DMS53 (cell line): ENCODE data around the gene PAX3.

Experiments used
- DNase-seq: peaks from one replicate; lab custom pipeline; 2025; lab: John Stamatoyannopoulos, UW

The PAX3 gene

DNA sequence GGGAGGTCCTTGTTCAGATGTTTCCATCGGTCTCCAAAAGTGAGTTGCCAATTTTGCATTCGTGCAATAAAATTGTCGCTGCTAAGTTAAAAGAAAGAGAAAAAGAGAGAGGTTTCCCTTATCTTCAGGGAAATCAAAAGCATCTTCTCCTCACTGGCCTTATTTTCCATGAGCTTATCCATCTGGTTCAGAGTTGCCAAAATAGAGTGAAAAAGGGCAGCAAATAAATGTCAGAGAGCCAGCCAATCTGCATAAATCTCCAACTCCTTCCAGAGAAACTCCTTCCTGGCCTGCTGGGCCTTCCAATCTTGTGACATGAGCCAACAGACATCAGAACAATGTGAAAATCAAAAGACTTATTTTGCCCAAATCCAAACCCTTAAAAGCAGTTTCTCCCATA, 28.4 kb downstream of the PAX3 start:
- no peak for DNase-seq

GRCh38 chr2:222269132-222269531, 29.7 kb downstream of the PAX3 start:
- no peak for DNase-seq

- no peak for DNase-seq
These were observed 30.3 kb downstream of the PAX3 start for GRCh38 chr2:222268311-222268990.

DNA sequence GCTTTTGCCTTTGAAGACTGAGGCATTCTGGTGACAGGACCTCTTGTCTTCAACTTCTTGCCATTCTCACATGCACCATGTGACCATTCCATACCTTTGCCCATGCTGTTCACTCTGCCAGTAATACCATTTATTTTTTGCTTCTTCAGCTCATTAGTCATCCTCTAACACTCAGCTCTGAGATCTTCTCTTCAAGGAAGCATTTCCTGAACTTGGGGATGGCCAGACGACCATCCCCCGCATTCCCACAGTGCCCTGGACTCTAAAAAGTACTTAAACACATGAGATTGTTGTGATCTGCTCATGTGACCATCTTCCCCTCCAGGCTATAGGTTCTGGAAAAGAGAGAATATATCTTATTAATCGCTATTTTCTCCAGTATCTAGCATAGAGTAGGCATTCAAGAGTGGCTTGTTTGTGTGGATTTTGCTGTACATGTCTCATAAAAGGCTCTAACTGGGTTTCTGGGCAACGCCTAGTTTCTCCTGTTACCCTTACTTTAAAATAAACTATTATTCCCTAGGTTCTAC, 33.9 kb downstream of the PAX3 start:
- no peak for DNase-seq

DNA sequence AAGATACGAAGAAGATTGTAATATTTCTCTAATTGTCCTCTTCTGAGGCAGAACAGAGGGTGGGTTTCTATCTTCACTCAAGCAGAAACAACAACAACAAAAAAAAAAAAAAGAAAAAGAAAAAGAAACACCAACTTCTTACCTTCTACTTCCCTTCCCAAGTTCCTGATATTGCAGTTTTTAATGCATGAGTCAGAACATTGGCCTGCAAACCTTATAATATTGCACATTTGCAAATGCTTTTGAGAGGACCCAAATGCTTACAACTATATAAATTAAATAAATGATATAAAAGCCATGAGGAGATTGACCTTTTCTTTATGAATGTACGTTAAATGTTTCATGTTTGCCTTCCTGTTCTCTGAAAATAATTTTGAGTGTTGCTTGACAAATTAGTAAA, 37.3 kb downstream of the PAX3 start:
- DNase-seq: no peak

GRCh38 chr2:222257645-222258044, 41.2 kb downstream of the PAX3 start:
- no peak for DNase-seq

DNA sequence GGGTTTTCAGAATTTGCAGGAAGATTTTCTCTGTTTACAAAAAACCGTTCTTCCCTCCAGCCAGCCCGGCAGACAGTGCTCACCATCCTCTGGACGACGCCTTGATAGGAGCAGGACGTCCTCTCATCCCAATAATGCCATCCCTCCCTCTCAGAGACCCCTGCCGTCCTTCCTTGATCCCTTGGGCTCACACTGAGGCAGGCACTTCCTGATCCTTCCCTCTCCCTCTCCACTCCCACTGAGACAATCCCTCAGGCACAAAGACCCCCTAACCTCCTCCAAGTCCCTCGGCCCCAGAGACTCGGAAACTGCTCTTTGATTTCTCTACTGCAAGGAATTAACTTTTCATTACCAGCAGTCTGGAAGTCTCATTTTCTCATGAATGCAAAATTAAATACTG, 42.5 kb downstream of the PAX3 start:
- DNase-seq: no peak

DNA sequence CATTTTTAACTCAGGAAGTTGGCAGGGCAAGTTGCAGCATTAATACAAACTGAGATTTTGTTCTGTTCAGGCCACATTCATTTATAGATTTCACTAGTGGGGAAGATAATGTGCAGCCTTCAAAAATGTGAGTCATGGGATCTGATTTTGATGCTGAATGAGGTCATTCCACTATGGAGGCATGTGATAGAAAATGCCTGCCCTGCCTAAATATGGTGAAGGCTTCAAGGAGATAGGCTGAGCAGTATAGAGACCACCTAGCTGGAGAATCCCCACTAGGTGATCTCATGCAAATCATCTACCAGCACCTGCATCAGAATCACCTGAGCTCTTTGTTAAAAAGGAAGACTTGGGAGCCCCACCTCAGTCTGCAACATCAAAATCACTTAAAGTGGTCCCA, 43.7 kb downstream of the PAX3 start:
- no peak for DNase-seq

GRCh38 chr2:222250313-222250712, 48.5 kb downstream of the PAX3 start:
- DNase-seq: no peak

DNA sequence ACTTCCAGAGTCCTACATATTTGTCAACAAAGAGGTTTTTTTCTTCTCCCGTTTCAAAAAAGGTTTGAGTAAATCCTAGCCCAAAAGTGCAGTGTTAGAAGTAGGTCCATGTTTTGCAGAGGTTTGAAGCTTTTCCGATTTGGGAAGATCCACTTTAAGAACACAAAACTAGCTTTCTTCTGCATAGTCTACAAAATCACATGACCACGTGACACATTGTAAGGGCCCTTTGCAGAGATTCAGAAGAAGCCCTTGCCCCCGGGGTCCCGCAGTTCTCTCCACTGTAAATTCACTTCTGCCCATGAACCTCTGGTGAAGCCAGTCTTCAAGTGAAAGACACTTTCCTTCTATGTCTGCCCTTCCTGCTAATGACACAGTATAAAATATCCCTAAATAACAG, 49.4 kb downstream of the PAX3 start:
- no peak for DNase-seq

DNA sequence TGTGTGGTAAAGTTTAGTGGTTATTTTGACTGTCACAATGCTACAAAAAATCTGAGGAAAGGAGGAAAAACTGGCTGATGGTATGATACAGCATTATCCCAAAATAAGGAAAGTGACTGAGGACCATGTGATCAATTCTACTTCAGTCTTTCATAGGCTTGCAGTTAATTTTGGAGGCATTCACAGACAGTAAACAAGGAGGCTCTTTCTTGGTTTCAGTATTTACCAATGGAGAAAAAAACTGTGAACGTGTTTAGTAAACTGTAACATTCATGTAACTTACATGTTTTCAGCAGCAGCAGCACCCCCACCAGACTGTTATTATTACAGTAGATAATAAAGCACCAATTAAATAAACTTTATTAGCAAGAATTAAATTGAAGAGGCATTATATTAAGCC, 50.0 kb downstream of the PAX3 start:
- no peak for DNase-seq

GRCh38 chr2:222248256-222248655, 50.5 kb downstream of the PAX3 start:
- no peak for DNase-seq

DNA sequence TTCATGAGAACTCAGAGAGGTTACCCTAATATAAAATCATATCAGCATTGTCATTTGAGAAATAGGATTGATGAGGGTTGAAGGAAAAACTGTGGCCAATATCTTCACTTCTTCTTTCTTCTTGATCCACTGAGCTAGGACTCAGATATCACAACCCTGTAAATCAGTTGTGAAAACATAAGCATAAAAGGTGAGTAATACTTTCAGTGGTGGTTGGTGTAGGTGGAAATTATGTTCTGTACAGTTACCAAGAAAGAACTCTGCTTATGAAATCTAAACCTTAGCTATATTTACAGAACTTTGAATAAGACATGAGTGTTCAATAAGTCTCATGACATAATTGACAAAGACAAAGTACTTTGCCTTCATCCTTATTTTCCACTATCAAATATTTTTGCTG, 56.3 kb downstream of the PAX3 start:
- DNase-seq: no peak

DNA sequence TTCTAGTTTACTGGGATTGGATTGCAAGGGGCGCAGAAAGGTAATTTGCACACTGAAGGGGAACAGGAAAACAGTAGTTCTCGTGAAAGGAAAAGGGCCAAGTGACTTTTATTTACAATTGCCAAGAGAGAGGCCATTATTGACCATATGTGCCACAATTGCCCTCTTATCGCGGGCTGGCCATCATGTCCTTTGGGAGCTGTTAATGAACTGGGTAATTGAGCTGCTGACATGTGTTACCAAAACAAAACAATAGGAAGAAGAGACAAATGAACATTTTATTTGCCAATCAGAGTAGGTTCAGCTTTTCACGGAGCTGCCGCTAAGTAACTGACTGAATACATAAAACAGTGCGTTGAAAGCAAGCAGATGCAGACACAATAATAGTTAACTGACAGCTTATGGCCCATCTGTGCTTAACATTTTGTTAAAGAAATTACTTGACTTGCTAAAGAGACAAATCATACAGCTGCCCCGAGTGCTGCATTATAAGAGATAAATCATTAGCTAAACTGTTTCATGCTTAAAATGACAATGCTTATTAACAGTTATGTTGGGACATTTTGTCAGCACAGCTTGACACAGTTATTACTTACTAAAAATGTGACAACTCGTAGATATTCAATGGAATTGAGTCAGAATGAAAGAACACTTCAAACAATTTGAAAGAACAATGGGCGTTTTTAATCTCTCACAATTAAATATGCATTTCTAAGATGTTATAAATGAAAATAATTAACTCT, 57.5 kb downstream of the PAX3 start:
- no peak for DNase-seq

- DNase-seq: no peak
These were observed 58.1 kb downstream of the PAX3 start for GRCh38 chr2:222240676-222241049.

- no peak for DNase-seq
These were observed 58.7 kb downstream of the PAX3 start for GRCh38 chr2:222239945-222240675.

DNA sequence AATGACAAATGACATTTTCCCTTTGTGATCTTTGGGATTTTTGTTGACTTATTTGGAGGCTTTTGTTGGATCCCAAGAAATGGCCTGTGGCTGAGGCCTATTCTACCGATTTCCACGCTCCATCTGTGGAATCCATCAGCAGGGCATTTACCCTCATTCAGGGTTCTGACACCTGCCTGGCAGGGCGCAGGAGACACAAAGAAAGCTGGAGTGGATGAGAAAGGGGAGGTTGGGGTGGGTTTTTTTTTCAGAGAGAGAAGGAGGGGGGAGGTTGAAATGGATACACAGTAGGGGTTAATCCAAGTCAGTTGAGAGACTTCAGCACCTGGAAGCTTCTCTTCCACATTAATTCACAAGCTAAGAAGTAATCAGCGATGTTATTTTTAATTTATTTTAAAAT, 59.7 kb downstream of the PAX3 start:
- DNase-seq: no peak

DNA sequence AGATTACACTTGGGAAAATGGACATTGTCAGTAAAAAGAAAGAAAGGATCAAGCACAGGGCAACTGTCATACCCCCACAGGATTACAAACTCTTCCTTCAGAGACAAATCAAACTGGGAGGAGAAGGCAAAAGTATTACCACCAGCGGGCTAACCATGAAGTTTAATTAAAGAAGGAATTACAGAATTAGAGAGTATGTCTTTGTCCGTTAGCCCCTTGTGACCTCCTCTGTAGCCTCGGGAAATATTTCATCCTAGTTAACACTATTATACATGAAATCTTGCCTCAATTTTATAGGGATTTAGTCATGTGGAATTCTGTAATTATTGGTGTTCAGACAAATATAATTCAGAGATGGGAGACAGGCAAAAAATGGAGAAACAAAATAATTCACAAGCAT, 60.7 kb downstream of the PAX3 start:
- DNase-seq: no peak

- DNase-seq: no peak
These were observed 66.0 kb downstream of the PAX3 start for GRCh38 chr2:222232839-222233238.

DNA sequence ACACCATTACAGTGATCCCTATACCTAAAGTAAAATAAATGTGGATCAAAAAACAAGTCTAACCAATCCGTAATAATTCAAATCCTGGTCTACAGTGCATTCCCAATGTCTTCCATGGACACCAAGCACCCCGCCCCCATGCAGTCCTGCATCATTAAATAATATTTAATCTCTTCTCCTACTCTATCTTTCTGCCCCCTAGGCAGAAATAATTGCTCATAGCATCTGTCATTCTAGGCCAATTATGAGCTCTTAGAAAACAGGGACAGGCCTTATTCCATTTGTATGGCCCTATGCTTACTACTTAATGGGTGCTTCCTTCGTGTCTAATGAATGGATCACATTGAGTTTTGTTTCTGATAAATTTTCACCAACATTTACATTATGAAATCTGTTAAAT, 66.4 kb downstream of the PAX3 start:
- no peak for DNase-seq

GRCh38 chr2:222228054-222228453, 70.7 kb downstream of the PAX3 start:
- no peak for DNase-seq

GRCh38 chr2:222218786-222219185, 80.0 kb downstream of the PAX3 start:
- no peak for DNase-seq

DNA sequence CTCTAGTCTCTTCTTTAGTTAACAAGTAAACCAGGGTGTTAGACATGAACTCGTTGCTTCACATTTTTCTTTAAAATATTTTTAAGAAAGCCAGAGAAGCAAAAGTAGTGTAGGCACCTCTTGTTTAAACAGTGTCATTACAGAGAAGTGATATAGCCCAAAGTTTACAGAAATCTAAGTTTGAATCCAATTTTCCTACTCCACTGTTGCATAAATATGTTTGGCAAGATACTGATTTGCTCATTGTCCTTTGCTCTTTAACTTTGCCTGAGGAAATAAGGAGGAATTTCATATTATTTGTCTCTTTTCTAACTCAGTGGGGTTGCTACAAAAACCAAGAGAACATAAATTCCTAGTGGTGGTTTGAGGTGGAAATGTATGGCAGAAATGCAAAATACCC, 81.1 kb downstream of the PAX3 start:
- no peak for DNase-seq
